Endothelial cell of umbilical vein (primary cell): ENCODE results near the gene PPP2R2C. TPM values are rescaled to one million over a fixed set of nuclear protein-coding genes. Genes with fewer than 3 reads are reported as not detected.

Source experiments
- BruUV-seq: library from RNA; stranded (reverse); fragments of 400-500 nt; replicated peaks from 2 replicates; lab custom pipeline; 2021; lab: Mats Ljungman, UMichigan
- CTCF ChIA-PET: fragments of 300-600, 350-600 bp; sonication (Branson Sonifier 250); formaldehyde crosslinking; loops from one replicate; lab custom pipeline; 2021; ENCODE audit warnings: antibody characterized with exemption, inconsistent platforms; lab: Charles Lee
- POLR2A ChIA-PET: fragments of 300-600, 350-600 bp; sonication (Branson Sonifier 250); formaldehyde crosslinking; loops from one replicate; lab custom pipeline; 2021; ENCODE audit warnings: antibody characterized with exemption, inconsistent platforms; lab: Charles Lee
- DNase-seq: peaks from one replicate; pipeline ENCODE4 v3.0.0-alpha.2; 2011; ENCODE audit warnings: low read depth, low spot score
- FAIRE-seq: peaks from 2 replicates; lab custom pipeline; 2011; peaks lifted over from hg19 to GRCh38; lab: Jason Lieb, UNC
- H2AFZ ChIP-seq: 2 replicates; pipeline ENCODE4 v1.6.0; 2012; ENCODE audit warnings: low read depth, low read length, control low read depth, inconsistent platforms
- H3K27ac ChIP-seq: 2 replicates; pipeline ENCODE4 v1.5.1; 2011; ENCODE audit warnings: low read depth, mild to moderate bottlenecking, control low read depth, low read length, moderate library complexity; ENCODE audit not compliant: insufficient read depth
- H3K27me3 ChIP-seq, 2 experiments: 2 replicates each; pipeline versions ENCODE4 v1.6.0 to v1.6.1; 2011; ENCODE audit warnings: low read length in 2 of 2, mixed read lengths in 1 of 2; ENCODE audit not compliant: control insufficient read depth in 2 of 2, insufficient read depth in 2 of 2
- H3K36me3 ChIP-seq, 2 experiments: 2 replicates in 1 of 2; 3 replicates in 1 of 2; pipeline ENCODE4 v1.5.1; 2011; ENCODE audit warnings: low read length in 2 of 2, mild to moderate bottlenecking in 1 of 2, moderate library complexity in 1 of 2; ENCODE audit not compliant: control insufficient read depth in 2 of 2, insufficient read depth in 2 of 2; ENCODE audit errors: extremely low read depth in 1 of 2
- H3K4me1 ChIP-seq: 3 replicates; pipeline ENCODE4 v1.5.1; 2011; ENCODE audit warnings: mild to moderate bottlenecking, low read length; ENCODE audit not compliant: control insufficient read depth, insufficient read depth; ENCODE audit errors: extremely low read depth
- H3K4me2 ChIP-seq: 2 replicates; pipeline ENCODE4 v1.6.1; 2011; ENCODE audit warnings: low read length, control low read depth, mixed read lengths; ENCODE audit not compliant: insufficient read depth
- H3K4me3 ChIP-seq, 3 experiments: fragments of 200-600 bp in 1 of 3; sonication (generic), shearing (Covaris generic) in 1 of 3; replicated peaks in 1 of 3; 2 replicates each; pipeline ENCODE4 v1.5.1; 2011 to 2016; ENCODE audit warnings: control low read depth in 3 of 3, low read length in 3 of 3, mild to moderate bottlenecking in 2 of 3, inconsistent platforms in 1 of 3, low read depth in 1 of 3, moderate library complexity in 1 of 3; ENCODE audit not compliant: insufficient read depth in 1 of 3
- H3K79me2 ChIP-seq: 2 replicates; pipeline ENCODE4 v1.6.0; 2012; ENCODE audit warnings: low read length, inconsistent platforms; ENCODE audit not compliant: control insufficient read depth, insufficient read depth
- H3K9ac ChIP-seq: replicated peaks from 2 replicates; pipeline ENCODE3; 2011; ENCODE audit warnings: low read length, control low read depth; ENCODE audit not compliant: insufficient read depth; ENCODE audit errors: extremely low read depth
- H3K9me1 ChIP-seq: replicated peaks from 3 replicates; pipeline ENCODE4 v1.6.0; 2011; ENCODE audit warnings: mild to moderate bottlenecking, low read length; ENCODE audit not compliant: control insufficient read depth, insufficient read depth; ENCODE audit errors: extremely low read depth
- H3K9me3 ChIP-seq: replicated peaks from 2 replicates; pipeline ENCODE4 v1.5.1; 2012; ENCODE audit warnings: low read length, inconsistent platforms; ENCODE audit not compliant: control insufficient read depth, insufficient read depth
- H4K20me1 ChIP-seq: replicated peaks from 2 replicates; pipeline ENCODE3; 2011; ENCODE audit warnings: mild to moderate bottlenecking, low read length; ENCODE audit not compliant: control insufficient read depth, insufficient read depth; ENCODE audit errors: extremely low read depth
- CTCF ChIP-seq, 2 donors: IDR thresholded peaks; 1 replicate in 1 of 2; 2 replicates in 1 of 2; pipeline ENCODE4 v1.5.1; 2011; ENCODE audit warnings: low read length in 2 of 2, mild to moderate bottlenecking in 2 of 2, moderate library complexity in 2 of 2, control low read depth in 1 of 2, inconsistent platforms in 1 of 2, low read depth in 1 of 2; ENCODE audit not compliant: insufficient read depth in 1 of 2; ENCODE audit errors: extremely low read depth in 1 of 2
- GATA2 ChIP-seq: IDR thresholded peaks from 2 replicates; pipeline ENCODE4 v1.7.0; 2011; ENCODE audit warnings: low read depth, mild to moderate bottlenecking, moderate library complexity, mixed read lengths, low read length; ENCODE audit not compliant: insufficient read length, insufficient read depth
- POLR2A ChIP-seq: IDR thresholded peaks from 2 replicates; pipeline ENCODE4 v1.6.1; 2012; ENCODE audit warnings: low read depth, mild to moderate bottlenecking, control low read depth, low read length
- POLR2AphosphoS5 ChIP-seq: IDR thresholded peaks from 2 replicates; pipeline ENCODE4 v1.6.1; 2012; ENCODE audit warnings: low read depth, mild to moderate bottlenecking, control low read depth, low read length, moderate library complexity; ENCODE audit not compliant: insufficient read depth
- dilution Hi-C: fragments of 300-500 bp; cut with MboI; formaldehyde crosslinking; loops from one replicate; pipeline ENCODE4 v1.15.0; 2019; ENCODE audit warnings: low sequenced_read_pairs; ENCODE audit not compliant: extremely low pct_ligation_motif_present
- intact Hi-C: fragments of 100-400 bp; cut with micrococcal nuclease; formaldehyde crosslinking; loops from one replicate; pipeline ENCODE4 v1.10.0; 2022
- polyA plus RNA-seq, 4 experiments: library from polyadenylated mRNA; depleted of rRNA in 3 of 4; stranded (reverse) in 3 of 4; unstranded in 1 of 4; fragments of >200 nt; gene quantifications; 2 replicates each; pipeline versions ENCODE4 v1.2.1 to v1.2.3, GENCODE V29; 2011 to 2012; ENCODE audit warnings: missing spikeins in 1 of 4
- total RNA-seq: library from RNA; stranded (reverse); gene quantifications from 2 replicates; pipeline ENCODE4 v1.2.3, GENCODE V29; 2021
- TF ChIP-seq, protein P1 (sequence below): IDR thresholded peaks from 2 replicates; pipeline ENCODE4 v1.6.1; 2011; ENCODE audit not compliant: insufficient read depth, insufficient read length

The PPP2R2C gene
- total and polyA plus RNA-seq, 2 donors (not counting 3 experiments of a cell fraction or from before 2014, with no cell fraction given), result 0.03 to 0.09 TPM

- no peaks in the 10 kb centered on the region for H3K36me3 ChIP-seq
Observed at GRCh38 chr4:6395466-6396228, 76.8 kb downstream of the PPP2R2C start.

More at GRCh38 chr4:6395466-6396228, 76.8 kb downstream of the PPP2R2C start:
- Histone ChIP-seq H3K79me2 (no peaks in the 10 kb centered on the region), H3K4me3 (no peak overlapping the region), H3K27me3 (no peaks in the 10 kb centered on the region), H3K9ac (no peak overlapping the region), H4K20me1 (no peaks in the 10 kb centered on the region), H3K9me3 (no peaks in the 10 kb centered on the region), H3K27ac (no peak overlapping the region), H3K9me1 (no peaks in the 10 kb centered on the region), H3K4me1 (no peaks in the 10 kb centered on the region), H3K4me2 (no peak overlapping the region), H2AFZ (no peak overlapping the region)
- no peak for FAIRE-seq
- TF ChIP-seq GATA2 (no peak), POLR2A (no peak), POLR2AphosphoS5 (no peak), CTCF (IDR thresholded peaks at IDR 0.05; ENCODE audit: extremely low read depth in 1 of 2, insufficient read depth in 1 of 2, low read depth in 1 of 2, low read length in 2 of 2) (no peak)
- TF ChIP-seq, protein P1, sequence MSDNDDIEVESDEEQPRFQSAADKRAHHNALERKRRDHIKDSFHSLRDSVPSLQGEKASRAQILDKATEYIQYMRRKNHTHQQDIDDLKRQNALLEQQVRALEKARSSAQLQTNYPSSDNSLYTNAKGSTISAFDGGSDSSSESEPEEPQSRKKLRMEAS, result no peak
- DNase-seq, result no peak
- dilution Hi-C loops (no loop called here), intact Hi-C loops (no loop called here)
- ChIA-PET POLR2A (no interaction called here), CTCF (no interaction called here)
- BruUV-seq, result no TSS peak
